DMS 273 treated with DMSO at 0.1 percent for 48 hours (cell line): ENCODE measurements around the gene KRT3.

Experiments
- DNase-seq: peaks from one replicate; lab custom pipeline; 2025; lab: John Stamatoyannopoulos, UW

The KRT3 gene

DNA sequence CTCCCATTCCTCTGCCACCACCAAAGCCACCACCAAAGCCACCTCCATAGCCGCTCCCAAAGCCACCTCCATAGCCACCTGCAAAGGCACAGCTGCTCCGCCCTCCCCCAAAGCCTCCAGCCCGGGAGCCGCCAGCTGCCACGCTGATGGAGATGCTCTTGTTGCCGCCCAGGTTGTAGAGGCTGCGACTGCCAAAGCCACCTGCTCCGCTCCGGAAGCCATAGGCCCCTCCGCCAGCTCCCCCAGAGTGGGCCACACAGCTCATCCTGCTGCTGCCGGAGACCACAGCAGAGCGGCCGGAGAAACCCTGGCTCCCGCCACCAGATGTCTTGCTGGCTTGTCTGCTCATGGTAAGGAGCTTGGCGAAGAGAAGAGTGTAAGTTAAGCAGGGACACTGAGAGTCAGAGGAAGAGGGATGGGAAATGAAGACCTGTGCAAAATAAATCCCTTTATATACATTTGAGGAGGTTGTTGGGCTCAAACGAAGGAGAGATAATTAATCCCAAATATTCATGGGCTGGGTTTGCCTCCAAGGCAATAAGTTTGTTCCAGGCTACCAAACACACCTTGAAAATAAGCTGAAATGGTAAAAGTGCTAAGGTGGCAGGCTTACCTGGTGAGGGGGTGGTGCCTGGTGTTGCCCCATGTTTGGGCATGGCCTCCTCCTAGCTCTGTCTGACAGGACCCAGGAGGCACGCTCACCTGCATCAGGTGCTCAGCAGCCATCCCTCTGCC, at the start of gene KRT3:
TSS of gene KRT3 (minus strand) at position 424 of the 735 bp plus-strand sequence. CDS start at position 349, 75 bp downstream.
- DNase-seq, result no peak

- DNase-seq, result no peak
These were observed 48.5 kb upstream of the KRT3 start for GRCh38 chr12:52844386-52844785.

DNA sequence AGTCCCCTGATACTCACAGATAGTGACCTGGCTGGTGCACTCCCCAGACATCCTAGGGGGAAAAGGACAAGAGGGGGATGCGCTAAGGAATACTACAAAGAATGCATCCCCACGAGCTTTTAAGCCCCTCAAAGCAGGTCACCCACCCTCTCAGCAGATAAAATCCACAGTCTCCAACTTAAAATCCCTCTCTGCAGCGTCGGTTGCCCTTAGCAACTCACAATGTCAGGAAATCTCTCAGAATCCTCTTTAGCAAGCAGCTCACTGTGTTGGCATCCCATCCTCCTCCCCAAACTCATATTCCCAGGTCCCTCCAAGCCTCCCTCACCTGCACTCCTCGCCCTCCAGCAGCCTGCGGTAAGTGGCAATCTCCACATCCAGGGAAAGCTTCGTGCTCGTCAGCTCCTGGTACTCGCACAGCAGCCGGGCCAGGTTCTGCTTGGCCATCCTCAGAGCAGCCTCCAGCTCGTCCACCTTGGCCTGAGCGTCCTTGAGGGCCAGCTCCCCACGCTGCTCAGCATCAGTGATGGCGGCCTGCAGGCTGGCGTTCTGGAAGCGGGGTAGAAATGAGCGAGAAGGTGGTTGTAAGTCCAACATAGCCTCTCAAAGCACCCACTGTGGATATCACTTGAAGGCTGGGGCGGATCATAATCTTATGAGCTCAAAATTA, 43.7 kb upstream of the KRT3 start:
- DNase-seq, result no peak

- no peak for DNase-seq
These were observed 42.9 kb upstream of the KRT3 start for GRCh38 chr12:52838609-52839435.

- DNase-seq, result no peak
These were observed 42.1 kb upstream of the KRT3 start for GRCh38 chr12:52837781-52838608.

- DNase-seq, result no peak
These were observed 41.5 kb upstream of the KRT3 start for GRCh38 chr12:52837413-52837741.

- no peak for DNase-seq
These were observed 40.8 kb upstream of the KRT3 start for GRCh38 chr12:52836491-52837412.

- DNase-seq, result no peak
These were observed 40.1 kb upstream of the KRT3 start for GRCh38 chr12:52836042-52836466.

GRCh38 chr12:52835271-52836041, 39.5 kb upstream of the KRT3 start:
- DNase-seq, result no peak

GRCh38 chr12:52834727-52835001, 38.7 kb upstream of the KRT3 start:
- no peak for DNase-seq

- DNase-seq, result no peak
These were observed 38.2 kb upstream of the KRT3 start, which contains the start of gene KRT79 for GRCh38 chr12:52833922-52834726. TSS of gene KRT79 (minus strand) at chr12:52834311. CDS start at chr12:52834260, 51 bp downstream.

GRCh38 chr12:52832985-52833905, 37.3 kb upstream of the KRT3 start:
- no peak for DNase-seq

- no peak for DNase-seq
These were observed 36.5 kb upstream of the KRT3 start for GRCh38 chr12:52832451-52832850.

GRCh38 chr12:52831251-52831650, 35.3 kb upstream of the KRT3 start:
- DNase-seq, result no peak

DNA sequence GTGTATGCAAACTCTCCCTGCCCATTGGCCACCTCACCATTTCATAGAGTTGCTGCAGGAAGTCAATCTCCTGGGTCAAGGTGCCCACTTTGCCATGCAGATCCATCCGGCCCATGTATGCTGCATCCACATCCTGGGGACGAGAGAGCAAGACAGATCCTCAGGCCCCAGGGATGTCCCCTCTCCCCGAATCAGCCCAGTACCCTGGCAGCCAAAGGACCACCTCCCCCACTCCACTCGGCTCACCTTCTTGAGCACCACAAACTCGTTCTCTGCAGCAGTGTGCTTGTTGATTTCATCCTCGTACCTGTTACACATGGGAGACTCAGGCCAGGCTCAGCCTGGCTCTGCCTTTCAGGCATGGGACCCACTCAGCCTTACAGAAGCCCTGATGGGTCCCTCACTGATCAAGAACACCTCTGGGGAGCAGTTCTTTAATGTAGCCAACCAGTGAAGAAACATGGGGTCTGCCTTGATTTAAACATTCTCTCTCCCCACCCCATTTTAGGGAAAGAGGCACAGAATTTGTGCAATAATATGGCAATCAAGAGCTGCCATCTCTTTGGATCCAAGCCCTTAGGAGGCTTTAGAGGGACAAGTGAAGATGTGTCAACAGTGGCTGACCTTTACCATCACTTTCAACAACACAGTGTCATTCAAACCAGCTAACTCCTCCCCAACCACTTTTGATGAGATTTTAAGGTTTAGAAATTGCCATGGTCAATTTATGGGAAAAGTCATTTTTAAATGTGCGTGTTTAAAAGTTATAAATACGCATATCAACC, 34.3 kb upstream of the KRT3 start:
- no peak for DNase-seq

DNA sequence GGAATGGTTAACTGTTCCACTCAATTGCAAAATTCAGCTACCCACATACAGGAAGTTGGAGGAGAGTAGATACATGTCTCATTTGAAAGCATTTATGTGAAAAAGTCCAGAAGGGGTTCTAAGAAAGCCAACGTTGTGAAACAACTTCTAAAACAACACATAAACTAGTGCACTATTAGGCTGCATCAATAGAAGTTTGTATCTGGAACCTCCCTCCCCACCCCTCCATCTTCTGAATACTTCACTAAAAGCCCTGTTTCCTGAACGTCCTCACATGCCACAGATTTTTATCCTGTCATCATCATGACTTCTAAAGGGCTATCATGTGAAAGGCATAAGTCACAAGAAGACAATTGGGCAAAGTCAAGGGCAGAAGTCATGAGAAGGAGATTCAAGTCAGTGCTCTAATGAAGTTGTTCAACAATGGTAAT, 32.7 kb upstream of the KRT3 start:
- DNase-seq, result no peak

DNA sequence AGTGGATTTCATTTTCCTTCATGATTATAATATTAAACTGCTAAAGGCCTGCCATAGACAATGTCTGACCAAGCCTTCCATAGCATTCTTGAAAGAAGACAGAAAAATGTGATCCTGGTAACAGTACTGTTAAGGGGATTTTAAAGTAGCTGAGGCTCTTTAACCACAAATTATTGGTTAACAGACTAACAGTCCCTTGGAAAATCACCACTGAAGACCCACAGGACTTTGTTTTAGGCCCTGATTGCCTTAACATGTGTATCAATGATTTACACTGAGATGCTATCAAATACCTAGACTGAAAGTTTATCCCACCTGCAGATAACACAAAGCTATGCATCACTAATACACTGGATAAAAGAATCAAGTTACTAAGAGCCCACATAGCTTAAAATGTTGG, 32.2 kb upstream of the KRT3 start:
- DNase-seq, result no peak
